GM19193 (cell line): ENCODE data around the gene BRD3.

Experiments used
- POLR2A ChIP-seq: IDR thresholded peaks from 4 replicates; pipeline ENCODE4 v1.6.1; 2011; ENCODE audit not compliant: insufficient read depth, insufficient read length; ENCODE audit errors: extremely low read depth

BRD3 gene

GRCh38 chr9:134039386-134040175, 28.2 kb downstream of the BRD3 start:
- TF ChIP-seq POLR2A, result no peak

GRCh38 chr9:134037641-134038040, 30.2 kb downstream of the BRD3 start:
- no peak for TF ChIP-seq POLR2A

GRCh38 chr9:134036130-134036529, 31.7 kb downstream of the BRD3 start:
- TF ChIP-seq POLR2A, result no peak

- TF ChIP-seq POLR2A, result no peak
Observed at GRCh38 chr9:134035041-134036039, 32.5 kb downstream of the BRD3 start.

GRCh38 chr9:134034215-134035040, 33.4 kb downstream of the BRD3 start:
- no peak for TF ChIP-seq POLR2A

- no peak for TF ChIP-seq POLR2A
Observed at GRCh38 chr9:134033516-134034214, 34.2 kb downstream of the BRD3 start.

- TF ChIP-seq POLR2A, result no peak
Observed at GRCh38 chr9:134032456-134033222, 35.2 kb downstream of the BRD3 start.

- TF ChIP-seq POLR2A, result no peak
Observed at GRCh38 chr9:134031783-134032182, 36.0 kb downstream of the BRD3 start.

GRCh38 chr9:134030821-134031470, 36.9 kb downstream of the BRD3 start:
- TF ChIP-seq POLR2A, result no peak

- no peak for TF ChIP-seq POLR2A
Observed at GRCh38 chr9:134029248-134030226, 38.3 kb downstream of the BRD3 start.

- TF ChIP-seq POLR2A, result no peak
Observed at GRCh38 chr9:134028575-134029247, 39.1 kb downstream of the BRD3 start.
